HG03439 (cell line): ENCODE measurements around the gene MGAT2.
"Not testable (repeated sequence)": the region's sequence is repeated elsewhere in the genome, so short reads cannot be mapped to it uniquely, and the experiment has no call there.

Source experiments
- ATAC-seq: cut with Tn5 transposase; IDR thresholded peaks from one replicate; pipeline ENCODE4 v1.9.1; 2021; ENCODE audit warnings: mild to moderate bottlenecking, moderate library complexity; ENCODE audit not compliant: unreplicated experiment

Gene MGAT2

GRCh38 chr14:49620182-49621113 is at the start of gene MGAT2, which contains the start of gene RPL36AL:
TSS of gene MGAT2 (plus strand) at chr14:49620799. CDS start at chr14:49621269, 470 bp downstream.
TSS of gene RPL36AL (minus strand) at chr14:49620626. CDS start at chr14:49619104, 1,522 bp downstream.
- peak; percentile 89 for ATAC-seq

- no peak for ATAC-seq
Measured at GRCh38 chr14:49574038-49574437, 46.6 kb upstream of the MGAT2 start.

GRCh38 chr14:49578141-49578540 is 42.5 kb upstream of the MGAT2 start:
- ATAC-seq, result no peak

- ATAC-seq, result no peak
Measured at GRCh38 chr14:49579841-49580240, 40.8 kb upstream of the MGAT2 start.

GRCh38 chr14:49581209-49582112 is 39.1 kb upstream of the MGAT2 start:
- no peak for ATAC-seq

GRCh38 chr14:49582113-49582977 is 38.3 kb upstream of the MGAT2 start:
- no peak for ATAC-seq

- ATAC-seq, result no peak
Measured at GRCh38 chr14:49583629-49584028, 37.0 kb upstream of the MGAT2 start.

- ATAC-seq, result no peak
Measured at GRCh38 chr14:49584058-49584457, 36.5 kb upstream of the MGAT2 start.

- not testable (repeated sequence) for ATAC-seq
Measured at GRCh38 chr14:49584981-49585640, 35.5 kb upstream of the MGAT2 start.

- ATAC-seq, result peak; percentile 92
Measured at GRCh38 chr14:49585803-49586672, 34.6 kb upstream of the MGAT2 start, which contains the start of gene RPS29. TSS of gene RPS29 (minus strand) at chr14:49586380. CDS start at chr14:49586346, 34 bp downstream.

- peak; percentile 53 for ATAC-seq
Measured at GRCh38 chr14:49586673-49587460, 33.7 kb upstream of the MGAT2 start.

- ATAC-seq, result no peak
Measured at GRCh38 chr14:49589387-49589786, 31.2 kb upstream of the MGAT2 start.

GRCh38 chr14:49593016-49593415 is 27.6 kb upstream of the MGAT2 start:
- no peak for ATAC-seq

- ATAC-seq, result peak; percentile 24
Measured at GRCh38 chr14:49594347-49595091, 26.1 kb upstream of the MGAT2 start.

GRCh38 chr14:49598189-49598484 is 22.5 kb upstream of the MGAT2 start:
- ATAC-seq, result no peak

- peak; percentile 64 for ATAC-seq
Measured at GRCh38 chr14:49598485-49599300, 21.9 kb upstream of the MGAT2 start, which contains the start of gene LRR1. TSS of gene LRR1 (plus strand) at chr14:49598940. CDS start at chr14:49599021, 81 bp downstream.

- no peak for ATAC-seq
Measured at GRCh38 chr14:49607583-49607982, 13.0 kb upstream of the MGAT2 start.
